ENCODE results near the gene ZNF892. TPM values are rescaled to one million over a fixed set of nuclear protein-coding genes. Genes with fewer than 3 reads are reported as not detected.
A peak's percentile ranks its signal among the peaks of the same experiment; 100 is the strongest.

ZNF892 gene
- total and polyA plus RNA-seq, 9 of the 15 experiments (the other 6 are each of a cell fraction or from before 2014, with no cell fraction given) = 0.07 to 0.13 (median 0.09) TPM; not detected in 6

DNA sequence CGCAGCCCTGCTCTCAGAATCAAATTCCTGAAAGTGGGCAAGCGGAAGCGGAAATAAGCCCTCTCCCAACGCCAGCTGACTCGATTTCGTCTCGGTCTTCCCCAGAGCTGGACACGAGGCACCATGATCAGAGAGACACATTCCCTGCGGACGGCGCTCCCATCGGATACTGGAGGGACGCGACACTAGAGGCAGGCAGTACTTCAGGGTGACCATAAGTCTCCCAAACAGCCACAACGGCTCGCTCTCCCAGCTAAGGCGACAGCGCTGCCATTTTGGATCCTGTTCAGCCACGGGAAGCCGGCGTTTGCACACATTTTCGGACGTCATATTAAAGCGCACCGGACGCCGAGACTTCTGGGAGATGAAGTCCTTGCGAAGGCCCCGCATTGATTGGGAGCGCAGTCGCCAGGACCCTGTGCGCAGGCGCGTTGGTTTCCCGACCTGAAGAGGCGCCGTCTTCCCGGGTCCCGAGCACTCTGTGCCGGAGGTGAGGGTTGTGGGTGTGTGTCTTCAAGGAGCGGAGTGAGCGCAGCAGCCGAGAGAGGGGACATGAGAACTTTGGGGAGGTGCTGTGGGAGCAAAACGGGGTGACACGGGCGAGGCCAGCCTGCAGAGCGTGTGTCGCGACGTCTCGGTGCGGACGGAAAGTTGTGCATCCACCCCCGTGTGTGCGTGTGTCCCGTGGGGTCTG is 41.8 kb upstream of the ZNF892 start, which contains the start of gene ZNF2 (continued):
- peak; percentile 92 for TF ChIP-seq ZNF395 (CRISPR knock-in tag; IDR thresholded peaks at IDR 0.05)
- peak in 1 of 2 experiments; percentile 89; a peak in 2 of 4 replicates for TF ChIP-seq HDAC1 (IDR thresholded peaks at IDR 0.05)
- TF ChIP-seq, protein P1, sequence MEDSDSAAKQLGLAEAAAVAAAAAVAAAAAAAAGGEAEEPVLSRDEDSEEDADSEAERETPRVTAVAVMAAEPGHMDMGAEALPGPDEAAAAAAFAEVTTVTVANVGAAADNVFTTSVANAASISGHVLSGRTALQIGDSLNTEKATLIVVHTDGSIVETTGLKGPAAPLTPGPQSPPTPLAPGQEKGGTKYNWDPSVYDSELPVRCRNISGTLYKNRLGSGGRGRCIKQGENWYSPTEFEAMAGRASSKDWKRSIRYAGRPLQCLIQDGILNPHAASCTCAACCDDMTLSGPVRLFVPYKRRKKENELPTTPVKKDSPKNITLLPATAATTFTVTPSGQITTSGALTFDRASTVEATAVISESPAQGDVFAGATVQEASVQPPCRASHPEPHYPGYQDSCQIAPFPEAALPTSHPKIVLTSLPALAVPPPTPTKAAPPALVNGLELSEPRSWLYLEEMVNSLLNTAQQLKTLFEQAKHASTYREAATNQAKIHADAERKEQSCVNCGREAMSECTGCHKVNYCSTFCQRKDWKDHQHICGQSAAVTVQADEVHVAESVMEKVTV (CRISPR knock-in tag; IDR thresholded peaks at IDR 0.05) = no peak
- peak; percentile 37; the same call in 1 of the 2 replicates for TF ChIP-seq MXI1 (IDR thresholded peaks at IDR 0.05; ENCODE audit: low read depth, low read length)
- TF ChIP-seq HDAC6 (IDR thresholded peaks at IDR 0.05; ENCODE audit: low read depth, low read length) = no peak
- peak; percentile 97 for TF ChIP-seq EP400 (IDR thresholded peaks at IDR 0.05)
- peak; percentile 52 for TF ChIP-seq VEZF1 (CRISPR knock-in tag; IDR thresholded peaks at IDR 0.05)
- TF ChIP-seq SOX6 (IDR thresholded peaks at IDR 0.05) = 0 out of 2 replicates have a peak, but pooled peaks have one; percentile 10
- peak in 1 of 2 experiments; percentile 7 for TF ChIP-seq E2F6 (IDR thresholded peaks at IDR 0.05; ENCODE audit: borderline replicate concordance in 1 of 2, extremely low read depth in 1 of 2, insufficient read depth in 1 of 2, insufficient read length in 1 of 2, low read depth in 1 of 2, low read length in 1 of 2, poor library complexity in 1 of 2, severe bottlenecking in 1 of 2)
- TF ChIP-seq ZBTB8A (IDR thresholded peaks at IDR 0.05; ENCODE audit: partially characterized antibody) = no peak
- TF ChIP-seq ZNF263 (CRISPR knock-in tag; IDR thresholded peaks at IDR 0.05; ENCODE audit: borderline replicate concordance) = peak; percentile 34; the same call in 1 of the 2 replicates
- TF ChIP-seq SNAPC5 (CRISPR knock-in tag; IDR thresholded peaks at IDR 0.05) = no peak
- TF ChIP-seq RBM25 (IDR thresholded peaks at IDR 0.05; ENCODE audit: low read depth, low read length, severe bottlenecking) = no peak
- TF ChIP-seq, protein P2, sequence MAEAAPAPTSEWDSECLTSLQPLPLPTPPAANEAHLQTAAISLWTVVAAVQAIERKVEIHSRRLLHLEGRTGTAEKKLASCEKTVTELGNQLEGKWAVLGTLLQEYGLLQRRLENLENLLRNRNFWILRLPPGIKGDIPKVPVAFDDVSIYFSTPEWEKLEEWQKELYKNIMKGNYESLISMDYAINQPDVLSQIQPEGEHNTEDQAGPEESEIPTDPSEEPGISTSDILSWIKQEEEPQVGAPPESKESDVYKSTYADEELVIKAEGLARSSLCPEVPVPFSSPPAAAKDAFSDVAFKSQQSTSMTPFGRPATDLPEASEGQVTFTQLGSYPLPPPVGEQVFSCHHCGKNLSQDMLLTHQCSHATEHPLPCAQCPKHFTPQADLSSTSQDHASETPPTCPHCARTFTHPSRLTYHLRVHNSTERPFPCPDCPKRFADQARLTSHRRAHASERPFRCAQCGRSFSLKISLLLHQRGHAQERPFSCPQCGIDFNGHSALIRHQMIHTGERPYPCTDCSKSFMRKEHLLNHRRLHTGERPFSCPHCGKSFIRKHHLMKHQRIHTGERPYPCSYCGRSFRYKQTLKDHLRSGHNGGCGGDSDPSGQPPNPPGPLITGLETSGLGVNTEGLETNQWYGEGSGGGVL (CRISPR knock-in tag; IDR thresholded peaks at IDR 0.05) = no peak
- TF ChIP-seq USF1 (CRISPR knock-in tag; IDR thresholded peaks at IDR 0.05) = no peak
- no peak for TF ChIP-seq ZKSCAN1 (IDR thresholded peaks at IDR 0.05; ENCODE audit: low read depth, low read length)
- no peak for TF ChIP-seq U2AF1 (optimal IDR thresholded peaks at IDR 0.05; ENCODE audit: low read depth, low read length)
- peak; percentile 91 for TF ChIP-seq MBD2 (IDR thresholded peaks at IDR 0.05; ENCODE audit: borderline replicate concordance, low read depth)

All from K562 (cell line).